Measurements from ENCODE around the gene C10orf71.

DNA sequence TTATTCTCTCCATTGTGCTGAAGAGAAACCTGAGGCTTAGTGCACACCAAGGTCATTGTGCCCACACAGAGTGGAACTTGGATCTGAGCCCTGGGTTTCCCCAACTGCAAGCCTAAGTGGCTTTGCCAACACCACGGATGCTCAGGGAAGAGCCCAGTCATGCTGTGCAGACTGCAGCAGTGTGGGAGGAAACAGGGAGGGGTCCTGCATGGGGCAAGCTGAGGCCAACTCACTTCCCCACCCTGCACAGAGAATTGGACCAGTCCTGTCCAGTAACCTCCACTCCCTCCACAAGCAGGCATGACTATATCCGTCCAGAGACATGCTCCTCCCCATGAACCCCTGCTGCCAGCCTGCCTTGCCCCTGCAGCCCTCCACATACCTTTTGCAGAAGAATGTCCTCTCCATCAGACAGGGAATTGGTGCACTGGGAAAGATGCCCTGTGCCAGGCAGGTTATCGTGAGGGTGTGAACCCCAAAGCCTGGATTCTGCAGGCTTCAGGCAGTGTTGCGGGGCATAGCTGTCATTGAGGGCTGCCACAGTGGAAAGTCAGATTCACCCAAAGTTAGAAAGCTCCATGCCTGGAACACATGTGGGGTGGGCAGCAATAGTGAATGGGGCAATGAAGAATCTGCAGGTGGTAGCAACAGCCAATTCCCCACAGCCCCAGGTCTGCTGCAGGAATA is 52.0 kb downstream of the C10orf71 start:
- no peak for TF ChIP-seq POLR2A (IDR thresholded peaks at IDR 0.05; ENCODE audit: low read length)
- no peak for TF ChIP-seq GATA1 (IDR thresholded peaks at IDR 0.05; ENCODE audit: low read depth, low read length)

All from erythroblast (primary cell).